Spleen (tissue), 7 donors: ENCODE results near the gene CITED4.

Source experiments
- CTCF ChIP-seq, 11 experiments: fragments of 200-600 bp in 7 of 11; fragments of 450-650 bp in 4 of 11; sonication (generic) in 4 of 11; IDR thresholded peaks in 8 of 11; conservative IDR thresholded peaks in 3 of 11; 1 replicate in 7 of 11; 2 replicates in 4 of 11; pipeline versions ENCODE4 v1.4.0 to v1.8.0; 2016 to 2021; ENCODE audit warnings: antibody characterized with exemption in 11 of 11, inconsistent platforms in 4 of 11, mild to moderate bottlenecking in 1 of 11
- POLR2A ChIP-seq, 3 donors: fragments of 450-650 bp; IDR thresholded peaks; one replicate each; pipeline ENCODE4 v1.5.1; 2017; ENCODE audit warnings: antibody characterized with exemption in 3 of 3, mild to moderate bottlenecking in 1 of 3
- donor health status: DM: no; HTN: no; CAD: no; lungs with moderate emphysema.
- donor health status: DM: no; HTN: no; CAD: no.
- donor health status: DM: no; HTN: no; CAD: no.

- TF ChIP-seq CTCF (IDR thresholded peaks at IDR 0.05 in 8 of 11, conservative IDR thresholded peaks at IDR 0.05 in 3 of 11) (no peak), POLR2A (IDR thresholded peaks at IDR 0.05) (no peak)
Measured at GRCh38 chr1:40903106-40903505, 40.9 kb upstream of the CITED4 start.
